PC-3 (cell line): ENCODE measurements around the gene SEMA3D.

Experiments
- EZH2phosphoT487 ChIP-seq: fragments of 300-600 bp; sonication (generic); IDR thresholded peaks from 2 replicates; pipeline ENCODE4 v1.6.1; 2018; ENCODE audit warnings: mild to moderate bottlenecking, antibody characterized with exemption, low read length, borderline replicate concordance
- TF ChIP-seq, protein P1 (sequence below): fragments of 300-600 bp; sonication (generic); conservative IDR thresholded peaks from 2 replicates; pipeline ENCODE4 v1.5.1; 2017; ENCODE audit warnings: antibody characterized with exemption, low read depth, mild to moderate bottlenecking, low read length

DNA sequence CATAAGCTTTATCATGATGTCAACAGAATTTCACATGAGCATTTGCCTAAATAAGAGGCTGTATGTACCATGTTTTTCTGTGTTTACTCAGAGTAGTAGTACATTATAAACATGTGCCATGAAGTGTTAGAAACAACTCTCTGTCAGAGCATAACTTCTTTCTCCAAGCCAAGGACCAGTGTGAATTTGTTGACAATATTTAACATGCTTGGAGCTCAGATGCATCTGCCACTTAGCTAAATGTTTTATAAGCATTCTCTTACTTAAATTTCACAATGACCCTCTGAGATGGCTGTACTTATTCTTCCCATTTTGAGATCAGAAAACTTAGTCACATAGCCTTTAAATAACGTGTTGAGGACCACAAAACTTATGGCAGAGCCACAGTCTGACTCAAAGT, 105.0 kb downstream of the SEMA3D start:
- TF ChIP-seq, protein P1, sequence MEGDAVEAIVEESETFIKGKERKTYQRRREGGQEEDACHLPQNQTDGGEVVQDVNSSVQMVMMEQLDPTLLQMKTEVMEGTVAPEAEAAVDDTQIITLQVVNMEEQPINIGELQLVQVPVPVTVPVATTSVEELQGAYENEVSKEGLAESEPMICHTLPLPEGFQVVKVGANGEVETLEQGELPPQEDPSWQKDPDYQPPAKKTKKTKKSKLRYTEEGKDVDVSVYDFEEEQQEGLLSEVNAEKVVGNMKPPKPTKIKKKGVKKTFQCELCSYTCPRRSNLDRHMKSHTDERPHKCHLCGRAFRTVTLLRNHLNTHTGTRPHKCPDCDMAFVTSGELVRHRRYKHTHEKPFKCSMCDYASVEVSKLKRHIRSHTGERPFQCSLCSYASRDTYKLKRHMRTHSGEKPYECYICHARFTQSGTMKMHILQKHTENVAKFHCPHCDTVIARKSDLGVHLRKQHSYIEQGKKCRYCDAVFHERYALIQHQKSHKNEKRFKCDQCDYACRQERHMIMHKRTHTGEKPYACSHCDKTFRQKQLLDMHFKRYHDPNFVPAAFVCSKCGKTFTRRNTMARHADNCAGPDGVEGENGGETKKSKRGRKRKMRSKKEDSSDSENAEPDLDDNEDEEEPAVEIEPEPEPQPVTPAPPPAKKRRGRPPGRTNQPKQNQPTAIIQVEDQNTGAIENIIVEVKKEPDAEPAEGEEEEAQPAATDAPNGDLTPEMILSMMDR, result no peak
- no peak for TF ChIP-seq EZH2phosphoT487
